Inflammatory macrophage treated with lipopolysaccharide for 4 hours (primary cell): Measurements from ENCODE around the gene TXNRD3.
A peak's percentile ranks its signal among the peaks of the same experiment; 100 is the strongest.
"Not testable (repeated sequence)": the region's sequence is repeated elsewhere in the genome, so short reads cannot be mapped to it uniquely, and the experiment has no call there.

Experiments
- DNase-seq: peaks from one replicate; pipeline ENCODE4 v3.0.0-alpha.2; 2020

Gene TXNRD3

DNA sequence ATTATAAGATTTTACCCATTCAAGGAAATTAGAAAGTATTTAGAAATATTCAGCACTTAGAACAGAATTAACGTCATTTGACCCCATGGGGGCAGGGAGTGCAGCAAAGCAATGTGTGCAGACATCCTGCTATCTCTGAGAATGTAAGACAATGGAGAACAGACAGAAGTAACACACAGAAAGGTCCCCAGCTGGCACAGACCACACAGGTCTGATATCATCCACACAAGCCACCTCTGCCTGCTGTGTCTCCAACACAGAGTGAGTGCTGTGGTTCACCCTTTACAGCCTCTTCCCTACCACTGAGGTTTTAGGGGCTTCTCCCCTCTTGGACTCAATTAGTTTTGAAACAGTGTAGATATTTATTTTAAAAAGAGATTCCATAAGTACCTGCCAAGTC is 16.1 kb downstream of the TXNRD3 start:
- no peak for DNase-seq

DNA sequence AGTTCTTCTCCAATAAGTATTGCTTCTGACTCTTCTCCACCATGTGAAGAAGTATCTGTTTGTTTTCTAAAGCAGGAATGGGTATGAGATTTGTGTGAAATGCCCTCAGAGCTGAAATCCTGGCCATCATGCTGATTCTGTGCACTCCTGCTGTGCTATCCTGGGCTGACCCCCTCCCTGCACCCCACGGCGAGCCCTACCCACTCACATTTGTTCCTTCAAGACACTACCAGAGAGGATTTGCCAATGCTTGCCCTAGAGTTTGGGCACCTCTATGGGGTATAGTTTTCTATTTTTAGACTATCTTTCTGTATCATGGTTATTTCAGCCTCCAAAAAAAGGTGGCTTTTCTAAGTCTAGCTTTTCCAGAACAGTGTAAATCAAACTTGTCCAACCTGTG is 18.5 kb downstream of the TXNRD3 start:
- no peak for DNase-seq

DNA sequence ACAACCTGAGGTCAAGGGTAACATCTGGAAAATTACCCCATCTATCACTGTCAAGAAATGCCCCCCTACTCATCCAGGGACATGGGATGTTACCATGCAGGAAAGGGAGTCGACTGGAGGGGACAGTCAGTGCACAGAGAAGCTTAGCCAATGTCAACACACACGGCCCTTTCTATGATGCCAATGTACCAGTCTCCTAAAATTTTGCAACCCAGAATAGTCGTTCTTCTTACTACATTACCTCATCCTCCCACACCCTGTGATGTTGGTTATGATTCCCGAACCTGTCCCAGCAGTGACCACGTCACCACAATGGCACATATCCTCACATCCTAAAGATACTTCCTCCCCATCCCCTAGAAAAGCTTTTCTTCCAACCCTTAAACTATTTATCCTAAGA is 20.1 kb downstream of the TXNRD3 start:
- no peak for DNase-seq

DNA sequence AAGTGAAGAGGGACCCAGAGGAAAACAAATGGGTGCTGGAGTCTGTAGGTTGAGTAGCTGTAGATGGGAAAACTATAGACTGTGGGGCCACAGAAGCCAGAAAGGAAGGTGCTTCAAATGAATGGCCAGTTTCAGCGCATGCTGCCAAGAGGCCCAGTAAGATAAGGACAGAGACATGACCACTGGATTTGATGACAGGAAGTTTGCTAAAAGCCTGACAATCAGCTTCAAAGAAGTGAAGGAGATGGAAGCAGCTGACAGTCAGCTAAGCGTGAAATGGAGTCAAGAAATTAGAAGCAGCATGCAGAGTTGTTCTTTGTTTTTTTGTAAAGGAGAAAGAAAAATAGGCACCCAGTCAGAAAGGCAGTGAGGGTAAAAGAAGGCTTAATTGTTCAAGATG is 24.9 kb downstream of the TXNRD3 start:
- DNase-seq: no peak

DNA sequence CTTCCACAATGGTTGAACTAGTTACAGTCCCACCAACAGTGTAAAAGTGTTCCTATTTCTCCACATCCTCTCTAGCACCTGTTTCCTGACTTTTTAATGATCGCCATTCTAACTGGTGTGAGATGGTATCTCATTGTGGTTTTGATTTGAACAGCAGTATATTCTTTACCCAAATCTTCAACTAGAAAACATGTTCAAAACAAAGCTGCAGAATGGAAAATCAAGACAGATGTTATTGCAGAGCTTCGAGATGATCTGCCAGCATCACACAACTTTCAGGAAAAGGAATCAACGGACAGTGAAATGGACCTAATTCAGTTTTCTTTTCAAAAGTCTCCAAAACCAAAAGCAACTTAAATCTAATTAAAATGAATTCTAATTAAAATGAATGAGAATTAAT is 29.2 kb downstream of the TXNRD3 start:
- DNase-seq: not testable (repeated sequence)

DNA sequence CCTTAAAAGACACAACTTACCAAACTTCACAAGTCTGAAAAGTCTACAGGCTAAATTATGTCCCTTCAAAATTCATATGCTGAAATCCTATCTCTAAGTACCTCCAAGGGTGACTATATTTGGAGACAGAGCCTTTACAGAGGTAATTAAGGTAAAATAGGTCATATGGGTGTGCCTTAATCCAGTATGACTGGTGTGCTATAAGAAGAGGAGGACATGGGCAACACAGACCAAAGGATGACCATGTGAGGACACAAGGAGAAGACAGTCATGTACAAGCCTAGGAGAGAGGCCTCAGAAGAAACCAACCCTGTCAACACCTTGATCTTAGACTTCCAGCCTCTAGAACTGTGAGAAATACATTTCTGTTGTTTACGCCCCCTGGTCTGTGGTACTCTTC is 32.2 kb downstream of the TXNRD3 start:
- DNase-seq: no peak

DNA sequence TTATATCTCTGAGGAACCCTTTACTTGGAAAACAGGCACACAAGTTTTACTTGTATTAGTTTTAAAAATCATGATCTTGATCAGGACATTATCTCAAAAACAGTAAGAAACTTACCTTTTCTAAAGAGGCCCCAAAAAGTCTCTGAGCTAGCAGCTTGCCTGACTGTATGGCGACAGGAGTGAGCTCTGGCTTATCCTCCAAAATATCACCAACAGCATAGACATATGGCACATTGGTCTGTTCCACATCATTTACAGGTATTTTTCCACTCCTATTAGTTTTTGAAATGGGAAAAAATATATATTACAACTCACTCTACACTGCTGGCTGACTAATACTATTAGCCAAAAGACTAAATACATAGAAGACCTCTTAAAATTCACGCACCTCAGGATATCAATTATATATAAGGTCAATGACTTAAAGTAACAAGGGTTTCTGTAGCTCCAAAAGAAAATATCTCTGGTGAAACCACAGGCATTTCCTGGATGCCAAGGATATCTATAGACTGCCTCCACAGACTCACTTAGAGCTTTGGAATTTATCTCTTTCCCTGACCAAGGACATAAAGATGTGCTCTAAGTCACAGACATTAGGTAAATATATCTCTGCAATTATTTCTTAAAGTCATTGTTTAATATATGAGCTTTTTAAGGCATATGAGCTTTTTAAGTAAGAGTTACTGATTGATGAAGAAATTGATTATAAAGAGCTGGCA is 33.1 kb downstream of the TXNRD3 start:
- DNase-seq: no peak

DNA sequence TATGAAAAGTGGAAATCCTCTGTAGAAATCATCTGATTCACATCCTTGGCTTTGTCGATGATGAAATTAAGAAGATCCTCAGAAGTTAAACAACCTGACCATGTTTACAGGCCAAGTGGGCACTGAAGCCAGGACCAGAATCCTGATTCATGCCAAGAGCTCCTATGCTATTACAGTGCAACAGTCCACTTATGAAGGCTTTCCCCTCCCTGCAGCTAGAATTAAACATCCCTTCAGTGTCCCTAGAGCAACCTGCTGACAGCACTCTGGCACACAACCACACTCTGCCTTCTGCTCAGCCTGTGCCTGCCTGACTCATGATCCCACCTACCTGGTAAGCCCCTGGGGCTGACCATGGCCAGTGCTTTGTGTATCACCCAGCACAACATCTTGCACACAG is 33.8 kb downstream of the TXNRD3 start:
- peak; percentile 16 for DNase-seq

DNA sequence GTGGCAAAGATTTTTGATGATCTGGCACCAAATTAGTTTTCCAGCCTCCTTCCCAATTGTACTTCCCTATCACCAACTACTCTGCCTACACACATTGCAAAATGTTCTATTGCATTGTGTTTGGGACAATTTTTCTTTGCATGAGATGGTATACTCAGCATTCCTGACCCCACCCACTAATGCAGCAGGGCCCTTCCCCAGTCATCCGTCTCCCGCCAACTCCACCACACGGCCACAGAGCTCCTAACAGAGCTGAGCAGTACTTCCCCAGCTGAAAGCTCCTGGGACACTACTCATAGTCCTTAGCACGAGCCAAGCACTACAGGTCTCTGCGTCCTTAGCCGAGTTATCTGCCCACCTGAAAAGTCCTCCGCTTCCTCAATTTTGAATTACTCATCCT is 34.2 kb downstream of the TXNRD3 start:
- DNase-seq: peak; percentile 68

DNA sequence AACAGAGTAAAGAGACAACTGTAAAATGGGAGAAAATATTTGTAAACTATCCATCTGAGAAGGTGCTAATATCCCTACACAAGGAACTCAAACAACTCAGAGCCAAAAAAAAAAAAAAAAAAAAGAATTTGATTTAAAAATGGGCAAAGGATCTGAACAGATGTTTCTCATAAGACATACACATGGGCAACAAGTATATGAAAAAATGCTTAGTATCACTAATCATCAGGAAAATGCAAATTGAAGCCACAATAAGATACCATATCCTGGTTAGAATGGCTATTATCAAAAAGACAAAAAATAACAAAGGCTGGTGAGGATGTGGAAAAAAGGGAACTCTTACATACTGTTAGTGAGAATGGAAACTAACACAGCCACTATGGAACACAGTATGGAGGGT is 36.2 kb downstream of the TXNRD3 start:
- no peak for DNase-seq

DNA sequence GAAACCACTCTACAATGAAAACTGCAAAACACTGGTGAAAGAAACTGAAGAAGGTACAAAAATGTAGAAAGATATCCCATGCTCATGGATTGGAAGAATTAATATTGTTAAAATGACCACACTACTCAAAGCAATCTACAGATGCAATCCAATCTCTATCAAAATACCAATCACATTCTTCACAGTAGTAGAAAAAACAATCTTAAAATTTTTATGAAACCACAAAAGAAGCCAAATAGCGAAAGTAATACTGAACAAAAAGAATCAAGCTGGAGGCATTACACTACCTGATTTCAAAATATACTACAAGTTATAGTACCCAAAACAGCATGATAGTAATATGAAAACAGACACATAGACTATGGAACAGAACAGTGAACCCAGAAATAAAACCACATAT is 36.9 kb downstream of the TXNRD3 start:
- no peak for DNase-seq

DNA sequence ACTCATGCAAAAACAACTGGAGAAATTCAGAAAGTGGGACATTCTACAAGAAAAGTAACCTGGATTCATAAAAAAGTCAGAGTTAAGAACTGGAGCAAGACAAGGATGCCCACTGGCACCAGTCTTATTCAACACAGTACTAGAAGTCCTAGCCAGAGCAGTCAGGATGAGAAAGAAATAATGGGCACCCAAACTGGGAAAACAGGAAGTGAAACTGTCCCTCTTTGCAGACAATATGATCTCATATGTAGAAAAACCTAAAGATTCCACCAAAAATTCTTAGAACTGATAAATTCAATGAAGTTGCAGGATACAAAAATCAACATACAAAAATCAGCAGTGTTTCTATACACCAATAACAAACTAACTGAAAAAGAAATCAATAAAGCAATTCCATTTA is 37.4 kb downstream of the TXNRD3 start:
- DNase-seq: peak; percentile 57

DNA sequence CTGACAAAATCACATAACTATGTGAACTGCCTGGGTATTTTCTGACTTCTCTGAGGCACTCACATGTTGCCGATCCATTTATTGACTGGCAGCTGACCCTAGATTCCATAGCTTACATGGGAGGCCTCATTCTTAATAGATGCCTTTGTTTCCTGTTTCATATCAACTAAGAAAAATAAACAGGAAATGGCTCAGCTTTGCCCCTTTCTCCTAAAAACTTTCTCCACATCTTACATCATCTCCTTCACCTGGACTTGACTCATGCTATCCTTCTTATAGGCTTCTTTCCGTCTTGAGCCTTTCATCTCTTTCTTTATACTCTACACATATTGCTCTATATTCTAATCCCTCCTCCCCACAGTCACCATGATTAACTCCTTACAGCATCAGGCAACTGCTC is 38.0 kb downstream of the TXNRD3 start:
- DNase-seq: no peak

DNA sequence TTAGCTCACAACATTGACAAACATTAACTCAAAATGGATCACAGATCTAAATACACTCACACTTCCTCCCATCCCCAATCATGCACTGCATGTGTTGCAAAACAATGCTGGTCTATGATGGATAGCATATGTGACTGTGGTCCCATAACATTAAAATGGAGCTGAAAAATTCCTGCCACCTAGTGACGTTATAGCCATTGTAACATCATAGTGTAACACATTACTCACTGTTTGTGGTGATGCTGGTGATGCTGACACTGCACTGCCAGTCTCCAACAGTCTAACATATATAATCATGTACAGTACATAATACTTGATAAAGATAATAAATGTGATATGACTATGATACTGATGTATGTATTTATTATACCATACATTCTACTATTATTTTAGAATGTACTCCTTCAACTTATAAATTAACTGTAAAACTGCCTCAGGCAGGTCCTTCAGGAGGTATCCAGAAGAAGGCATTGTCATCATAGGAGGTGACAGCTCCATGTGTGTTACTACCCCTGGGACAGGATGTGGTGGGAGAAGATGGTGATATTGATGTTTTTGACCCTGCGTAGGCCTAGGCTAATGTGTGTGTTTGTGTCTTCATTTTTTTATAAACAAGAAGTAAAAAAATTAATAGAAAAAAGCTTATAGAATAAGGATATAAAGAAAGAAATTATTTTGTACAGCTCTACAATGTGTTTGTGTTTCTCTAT is 41.3 kb downstream of the TXNRD3 start:
- DNase-seq: peak; percentile 24

DNA sequence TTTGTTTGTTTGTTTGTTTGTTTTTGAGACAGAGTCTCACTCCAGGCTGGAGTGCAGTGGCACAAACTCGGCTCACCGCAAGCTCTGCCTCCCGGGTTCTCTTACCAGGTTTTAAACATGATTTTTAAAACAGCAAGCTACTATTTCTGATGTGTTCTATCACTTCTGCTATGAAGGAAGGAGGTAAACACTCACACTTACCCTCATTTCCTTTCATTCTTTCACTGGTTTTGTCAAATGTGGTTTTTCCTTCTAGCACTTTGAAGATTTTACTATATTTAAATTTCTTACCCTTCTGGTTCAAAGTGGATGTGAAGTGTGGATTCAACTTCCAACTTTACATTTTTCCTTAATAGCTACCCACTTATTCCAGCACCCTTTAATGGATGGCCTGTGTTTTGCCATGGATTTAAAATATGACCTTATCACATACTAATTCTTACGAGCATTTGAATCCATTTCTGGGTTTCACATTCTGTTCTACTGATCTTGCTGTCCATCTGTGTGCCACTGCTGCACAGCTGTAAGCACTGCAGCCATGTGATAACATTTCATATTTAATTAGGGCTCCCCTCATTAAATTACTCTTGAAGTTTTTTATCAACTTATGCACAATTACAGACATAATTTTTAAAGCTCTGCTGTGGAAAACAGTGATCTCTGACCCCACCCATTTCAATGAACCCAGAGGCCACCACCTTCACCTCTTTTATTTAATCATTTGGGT is 42.3 kb downstream of the TXNRD3 start:
- no peak for DNase-seq

DNA sequence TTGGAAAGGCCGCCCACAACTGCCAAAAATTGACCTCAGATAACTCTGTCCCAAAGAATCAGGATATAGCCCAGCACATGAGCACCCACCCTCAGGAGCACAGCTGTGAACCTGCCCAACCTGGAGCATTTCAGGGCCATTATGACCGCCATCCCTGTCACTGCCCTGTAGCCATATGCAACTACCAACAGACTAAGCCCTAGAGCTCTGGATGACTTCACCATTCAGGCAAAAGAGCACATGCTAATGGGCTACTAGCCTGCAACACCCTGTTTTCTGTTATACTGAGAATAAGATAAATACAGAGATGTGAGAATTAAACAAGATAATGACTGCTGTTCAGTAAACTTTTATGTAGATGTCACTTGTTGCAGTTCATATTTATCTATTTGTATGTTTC is 45.0 kb downstream of the TXNRD3 start:
- no peak for DNase-seq

DNA sequence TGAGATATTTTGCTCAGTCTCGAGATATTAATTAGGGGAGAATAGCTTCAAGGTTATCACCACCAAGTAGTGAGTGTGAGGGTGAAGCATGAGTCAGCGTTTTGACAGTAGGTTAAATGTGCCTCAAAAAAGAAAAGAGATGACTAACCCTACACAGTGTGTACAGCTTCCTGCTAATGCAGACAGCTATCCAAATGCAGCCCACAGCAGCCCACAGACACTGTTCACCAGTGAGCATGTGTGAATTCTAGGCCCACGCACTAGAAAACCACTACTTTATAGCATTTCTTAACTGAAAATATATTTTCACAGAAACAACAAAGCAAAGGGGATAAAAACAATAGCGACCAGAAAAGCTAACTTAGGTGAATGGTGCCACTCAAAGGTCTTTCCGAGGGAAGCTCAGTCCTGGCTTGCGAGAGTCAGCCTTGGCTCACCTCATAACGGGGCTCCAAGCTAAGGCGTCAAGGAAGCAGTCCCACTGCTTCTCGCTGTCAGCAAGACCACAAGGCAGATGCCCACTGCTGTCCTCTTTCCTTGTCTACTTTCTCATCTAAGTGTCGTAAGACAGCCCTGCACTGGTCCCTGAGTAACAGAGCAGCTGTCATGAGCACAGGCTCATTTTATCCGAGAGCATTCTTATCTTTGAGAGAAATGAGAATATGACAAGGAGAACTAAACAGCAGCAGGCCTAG is 47.6 kb downstream of the TXNRD3 start:
- peak; percentile 72 for DNase-seq

DNA sequence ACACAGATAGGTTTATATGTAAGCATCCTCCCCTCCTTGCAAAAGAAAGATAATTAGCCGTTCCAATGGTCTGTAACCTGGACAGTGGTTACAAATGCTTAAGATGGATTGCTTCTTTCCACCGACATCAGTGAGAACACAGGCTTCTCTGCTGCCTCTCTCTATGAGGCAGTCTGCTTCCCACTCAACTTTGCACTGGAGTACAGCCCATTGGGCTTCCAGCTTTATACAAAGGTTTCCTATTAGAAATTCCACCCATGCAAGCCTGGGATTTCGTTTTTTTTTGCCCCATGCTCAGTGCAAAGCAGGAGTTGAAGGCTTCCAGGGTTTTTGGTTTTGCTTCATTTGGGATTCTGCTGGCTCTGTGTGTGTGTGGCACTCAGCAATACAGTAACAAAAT is 48.9 kb downstream of the TXNRD3 start:
- DNase-seq: no peak

DNA sequence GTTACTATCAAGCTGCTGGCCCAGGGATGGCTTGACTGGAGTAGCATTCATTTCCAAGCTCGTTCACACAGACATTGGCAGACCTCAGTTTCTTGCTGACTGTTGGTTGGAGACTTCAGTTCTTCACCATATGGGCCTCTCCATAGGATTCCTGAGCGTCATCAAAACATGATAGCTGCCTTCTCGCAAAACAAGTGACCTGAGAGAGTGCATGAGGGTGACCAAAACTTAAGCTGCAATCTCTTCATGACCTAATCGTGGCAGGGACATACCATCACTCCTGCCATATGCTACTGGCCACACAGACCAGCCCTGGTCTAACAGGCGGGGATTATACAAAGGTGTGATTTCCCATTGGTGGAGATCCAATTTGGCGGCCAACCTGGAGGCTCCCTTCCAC is 50.2 kb downstream of the TXNRD3 start:
- DNase-seq: no peak

DNA sequence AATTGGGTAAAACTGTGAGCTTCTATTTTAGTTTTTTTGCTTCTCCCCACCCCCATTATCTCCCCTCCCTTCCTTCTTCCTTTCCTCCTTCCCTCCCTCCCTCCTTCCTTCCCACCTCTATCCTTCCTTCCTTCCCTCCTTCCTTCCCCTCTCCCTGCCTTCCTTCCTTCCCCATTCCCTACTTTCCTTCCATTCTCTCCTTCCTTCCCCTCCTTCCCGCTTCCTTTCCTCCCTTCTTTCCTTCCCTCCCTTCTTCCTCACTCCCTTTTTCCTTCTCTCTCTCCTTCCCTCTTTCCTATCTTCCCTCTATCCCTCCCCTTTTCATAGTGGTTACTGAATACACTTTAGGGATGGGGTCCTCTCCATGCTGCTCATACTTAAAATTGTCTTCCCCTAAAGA is 55.8 kb downstream of the TXNRD3 start:
- no peak for DNase-seq

DNA sequence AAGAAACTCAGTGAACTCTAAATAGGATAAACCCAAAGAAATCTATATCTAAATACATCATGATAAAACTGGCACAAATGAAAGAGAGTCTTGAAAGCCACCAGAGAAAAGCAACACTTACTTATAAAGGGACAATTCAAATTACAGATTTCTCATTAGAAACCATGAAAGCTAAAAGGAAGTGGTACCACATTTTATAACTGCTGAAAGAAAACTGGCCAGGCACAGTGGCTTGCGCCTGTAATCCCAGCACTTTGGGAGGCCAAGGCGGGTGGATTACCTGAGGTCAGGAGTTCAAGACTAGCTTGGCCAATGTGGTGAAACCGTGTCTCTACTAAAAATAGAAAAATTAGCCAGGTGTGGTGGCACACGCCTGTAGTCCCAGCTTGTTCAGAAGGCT is 59.4 kb downstream of the TXNRD3 start:
- DNase-seq: not testable (repeated sequence)

DNA sequence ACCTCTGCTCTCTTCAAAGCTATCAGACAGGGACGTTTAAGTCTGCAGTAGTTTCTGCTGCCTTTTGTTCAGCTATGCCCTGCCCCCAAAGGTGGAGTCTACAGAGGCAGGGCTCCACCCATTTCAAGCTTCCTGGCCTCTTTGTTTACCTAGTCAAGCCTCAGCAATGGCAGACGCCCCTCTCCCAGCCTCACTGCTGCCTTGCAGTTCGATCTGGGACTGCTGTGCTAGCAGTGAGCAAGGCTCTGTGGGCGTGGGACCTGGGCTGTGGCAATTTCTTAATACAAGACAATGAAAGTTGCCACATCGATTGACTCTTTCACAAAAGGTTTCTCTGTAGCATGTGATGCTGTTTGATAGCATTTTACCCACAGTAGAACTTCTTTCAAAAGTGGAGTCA is 63.4 kb downstream of the TXNRD3 start:
- peak; percentile 78 for DNase-seq

DNA sequence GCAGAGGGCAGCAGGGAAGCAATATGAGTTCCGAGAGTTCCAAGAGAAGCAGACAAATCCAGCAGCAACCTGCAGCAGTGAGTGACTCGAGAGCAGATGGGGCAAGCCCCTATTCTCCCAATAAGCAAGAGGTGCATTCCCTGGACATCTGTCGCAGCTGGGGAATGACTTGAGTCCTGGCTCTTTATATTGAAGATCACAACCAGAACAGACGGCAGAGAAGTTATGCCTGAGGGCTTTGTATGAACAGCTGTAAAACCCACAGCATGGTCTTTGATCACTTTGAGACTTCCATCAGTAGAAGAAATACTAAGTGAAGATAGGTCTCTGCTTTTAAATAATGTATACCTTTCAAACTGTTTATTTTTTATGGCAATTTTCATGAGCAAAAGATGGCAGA is 72.6 kb downstream of the TXNRD3 start:
- DNase-seq: no peak

DNA sequence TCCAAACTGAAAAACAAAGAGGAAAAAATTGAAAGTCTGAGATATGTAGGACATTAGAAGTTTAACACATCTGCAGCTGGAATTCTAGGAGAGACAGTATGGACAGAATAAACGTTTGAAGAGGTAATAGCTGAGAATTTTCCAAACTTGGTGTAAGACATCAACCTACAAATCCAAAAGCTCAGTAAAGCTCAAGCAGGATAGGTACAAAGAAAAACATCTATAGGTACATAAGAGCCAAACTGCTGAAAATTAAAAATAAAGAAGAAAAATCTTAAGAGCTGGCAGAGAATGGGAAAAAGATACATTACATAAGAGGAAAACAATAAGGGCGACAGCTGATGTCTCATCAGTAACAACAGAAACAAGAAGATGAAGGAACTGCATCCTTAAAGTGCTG is 73.4 kb downstream of the TXNRD3 start:
- DNase-seq: no peak
